Stomach (tissue), 4 donors: Measurements from ENCODE around the gene DARS2.

Experiments used
- EP300 ChIP-seq: sonication (generic); formaldehyde crosslinking; IDR thresholded peaks from one replicate; pipeline ENCODE4 v1.6.1; 2017; ENCODE audit warnings: antibody characterized with exemption
- POLR2A ChIP-seq, 4 donors: fragments of 450-650 bp; IDR thresholded peaks; one replicate each; pipeline ENCODE4 v1.6.1; 2016; ENCODE audit warnings: antibody characterized with exemption in 4 of 4, control low read depth in 2 of 4, mild to moderate bottlenecking in 1 of 4, moderate library complexity in 1 of 4
- TF ChIP-seq, protein P1 (sequence below), 7 experiments: fragments of 450-650 bp in 4 of 7; fragments of 200-600 bp in 3 of 7; sonication (generic) in 3 of 7; IDR thresholded peaks; one replicate each; pipeline ENCODE4 v1.5.1; 2016 to 2019; ENCODE audit warnings: antibody characterized with exemption in 7 of 7, control low read depth in 2 of 7, mild to moderate bottlenecking in 1 of 7

DNA sequence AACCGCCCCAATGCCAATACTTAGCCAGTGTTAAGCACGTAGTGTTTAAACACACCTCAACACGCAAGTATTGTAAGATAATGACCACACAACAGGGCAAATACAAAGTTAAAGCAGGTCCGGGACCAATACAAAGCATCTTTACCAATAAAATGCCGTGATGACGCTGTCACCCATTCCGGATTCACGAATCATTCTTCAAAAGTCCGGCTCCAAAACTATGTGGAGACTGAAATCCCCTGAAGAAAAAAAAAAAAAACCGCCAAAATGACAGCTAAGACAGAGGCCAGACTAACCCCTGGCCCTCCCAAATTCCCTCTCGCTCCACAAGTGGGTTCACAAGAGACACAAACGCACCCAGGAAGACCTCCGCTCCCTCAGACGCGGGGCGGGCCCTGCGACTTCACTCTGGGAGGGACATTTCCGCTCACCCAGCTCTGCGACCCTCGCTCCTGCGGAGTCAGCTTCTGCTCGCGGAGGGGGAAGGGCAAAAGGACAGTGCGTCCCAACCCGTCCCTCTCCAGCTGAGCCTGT, 625 bp upstream of the DARS2 start:
- no peak for TF ChIP-seq EP300
- TF ChIP-seq, protein P1, sequence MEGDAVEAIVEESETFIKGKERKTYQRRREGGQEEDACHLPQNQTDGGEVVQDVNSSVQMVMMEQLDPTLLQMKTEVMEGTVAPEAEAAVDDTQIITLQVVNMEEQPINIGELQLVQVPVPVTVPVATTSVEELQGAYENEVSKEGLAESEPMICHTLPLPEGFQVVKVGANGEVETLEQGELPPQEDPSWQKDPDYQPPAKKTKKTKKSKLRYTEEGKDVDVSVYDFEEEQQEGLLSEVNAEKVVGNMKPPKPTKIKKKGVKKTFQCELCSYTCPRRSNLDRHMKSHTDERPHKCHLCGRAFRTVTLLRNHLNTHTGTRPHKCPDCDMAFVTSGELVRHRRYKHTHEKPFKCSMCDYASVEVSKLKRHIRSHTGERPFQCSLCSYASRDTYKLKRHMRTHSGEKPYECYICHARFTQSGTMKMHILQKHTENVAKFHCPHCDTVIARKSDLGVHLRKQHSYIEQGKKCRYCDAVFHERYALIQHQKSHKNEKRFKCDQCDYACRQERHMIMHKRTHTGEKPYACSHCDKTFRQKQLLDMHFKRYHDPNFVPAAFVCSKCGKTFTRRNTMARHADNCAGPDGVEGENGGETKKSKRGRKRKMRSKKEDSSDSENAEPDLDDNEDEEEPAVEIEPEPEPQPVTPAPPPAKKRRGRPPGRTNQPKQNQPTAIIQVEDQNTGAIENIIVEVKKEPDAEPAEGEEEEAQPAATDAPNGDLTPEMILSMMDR (IDR thresholded peaks at IDR 0.05), result no peak
- TF ChIP-seq POLR2A (IDR thresholded peaks at IDR 0.05), result no peak
